LHCN-M2 (cell line): Measurements from ENCODE around the gene SCYL1. TPM values are rescaled to one million over a fixed set of nuclear protein-coding genes. Genes with fewer than 3 reads are reported as not detected.

Experiments used
- DNase-seq: peaks from one replicate; pipeline ENCODE4 v3.0.0-alpha.2; 2012; ENCODE audit warnings: low read depth
- total RNA-seq: library from RNA; depleted of rRNA; stranded (reverse); fragments of >200 nt; gene quantifications from 2 replicates; pipeline ENCODE4 v1.2.3, GENCODE V29; 2014; rRNA removed

SCYL1 gene
- total RNA-seq, 1 experiment from 2014 or later = 104 TPM

- no peak for DNase-seq
Measured at GRCh38 chr11:65581928-65582327, 57.0 kb downstream of the SCYL1 start.

DNA sequence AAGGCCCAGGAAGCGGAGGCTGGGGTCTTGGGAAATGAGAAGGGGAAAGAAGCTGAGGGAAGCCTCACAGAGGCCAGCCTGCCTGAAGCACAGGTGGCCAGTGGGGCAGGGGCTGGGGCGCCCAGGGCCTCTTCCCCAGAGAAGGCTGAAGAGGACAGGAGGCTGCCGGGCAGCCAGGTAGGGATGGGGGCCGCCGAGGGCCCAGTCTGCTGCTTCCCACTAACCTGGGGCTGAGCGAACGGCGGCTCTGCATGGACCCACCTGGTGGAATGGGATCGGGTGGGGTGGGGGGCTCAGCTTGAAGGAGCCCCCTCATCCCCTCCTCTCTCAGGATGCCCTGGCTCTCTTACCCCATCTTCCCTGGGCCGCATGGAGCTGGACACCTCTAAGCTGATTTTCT, 58.7 kb downstream of the SCYL1 start:
- DNase-seq = no peak

DNA sequence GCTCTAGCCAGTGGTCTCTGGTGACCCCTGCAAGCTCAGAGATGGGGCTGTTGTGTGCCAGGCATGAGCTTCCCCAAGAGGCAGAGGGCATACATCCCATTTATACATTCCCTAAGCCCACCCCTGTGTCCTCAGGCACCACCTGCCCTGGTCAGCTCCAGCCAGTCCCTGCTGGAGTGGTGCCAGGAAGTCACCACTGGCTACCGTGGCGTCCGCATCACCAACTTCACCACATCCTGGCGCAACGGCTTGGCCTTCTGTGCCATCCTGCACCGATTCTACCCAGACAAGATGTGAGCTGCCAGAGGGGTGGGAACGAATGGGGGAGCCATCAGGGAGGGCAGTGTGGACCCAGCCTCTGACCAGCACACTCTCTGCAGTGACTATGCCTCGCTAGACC, 59.2 kb downstream of the SCYL1 start:
- no peak for DNase-seq

- DNase-seq = no peak
Measured at GRCh38 chr11:65584723-65585171, 59.9 kb downstream of the SCYL1 start.

DNA sequence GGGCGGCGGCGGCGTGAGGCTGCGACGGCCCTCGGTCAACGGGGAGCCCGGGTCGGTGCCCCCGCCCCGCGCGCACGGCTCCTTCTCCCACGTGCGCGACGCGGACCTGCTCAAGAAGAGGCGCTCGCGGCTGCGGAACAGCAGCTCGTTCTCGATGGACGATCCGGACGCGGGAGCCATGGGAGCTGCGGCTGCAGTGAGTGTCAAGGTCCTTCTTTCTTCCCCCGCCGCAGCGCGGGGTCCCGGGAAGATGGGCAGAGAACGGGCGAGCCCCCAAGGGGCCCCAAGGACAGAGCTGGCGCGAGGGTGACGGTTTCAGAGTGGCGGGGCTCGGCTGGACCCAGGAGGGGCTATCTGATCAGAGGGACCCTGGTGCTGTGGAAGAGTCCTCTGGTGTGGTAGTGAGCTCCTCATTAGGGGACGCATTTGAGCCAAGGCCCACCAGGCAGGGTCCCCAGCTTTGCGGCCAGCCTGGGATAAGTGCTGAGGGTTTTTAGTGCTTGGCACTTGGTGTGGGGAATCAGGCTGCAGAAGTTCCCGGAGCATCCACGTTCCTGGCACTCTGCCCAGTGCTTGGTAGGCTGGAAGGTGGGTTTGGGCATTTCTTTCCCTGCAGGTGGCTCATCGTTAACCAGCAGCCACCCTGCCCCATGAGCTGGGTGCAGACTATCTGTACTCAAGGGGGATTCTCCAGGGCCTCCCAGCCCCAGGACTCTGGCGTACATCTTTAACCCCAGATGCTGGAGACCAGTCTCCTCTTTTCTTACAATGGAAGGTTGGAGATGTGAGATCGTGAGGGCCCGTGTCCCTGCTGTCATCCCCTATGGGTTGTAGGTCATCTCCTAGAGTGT, 60.7 kb downstream of the SCYL1 start:
- DNase-seq = no peak

DNA sequence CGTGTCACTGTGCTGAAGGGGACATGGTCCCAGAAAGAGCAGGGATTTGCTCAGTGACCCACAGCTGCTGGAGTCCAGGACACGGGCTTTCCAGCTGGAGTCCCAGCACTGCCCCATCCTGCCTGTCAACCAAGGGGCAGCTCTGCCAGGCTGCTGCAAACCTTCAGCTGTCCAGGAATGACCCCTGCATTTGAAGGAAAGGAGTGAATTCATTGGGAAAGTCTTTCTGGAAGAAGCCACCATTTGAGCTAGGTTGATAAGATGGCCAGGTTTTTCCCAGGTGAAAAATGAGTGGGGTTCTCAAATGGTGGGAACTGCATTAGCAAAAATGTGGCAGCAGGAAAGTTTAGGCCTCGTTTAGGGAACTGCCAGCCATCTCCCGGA, 61.4 kb downstream of the SCYL1 start:
- DNase-seq = no peak

DNA sequence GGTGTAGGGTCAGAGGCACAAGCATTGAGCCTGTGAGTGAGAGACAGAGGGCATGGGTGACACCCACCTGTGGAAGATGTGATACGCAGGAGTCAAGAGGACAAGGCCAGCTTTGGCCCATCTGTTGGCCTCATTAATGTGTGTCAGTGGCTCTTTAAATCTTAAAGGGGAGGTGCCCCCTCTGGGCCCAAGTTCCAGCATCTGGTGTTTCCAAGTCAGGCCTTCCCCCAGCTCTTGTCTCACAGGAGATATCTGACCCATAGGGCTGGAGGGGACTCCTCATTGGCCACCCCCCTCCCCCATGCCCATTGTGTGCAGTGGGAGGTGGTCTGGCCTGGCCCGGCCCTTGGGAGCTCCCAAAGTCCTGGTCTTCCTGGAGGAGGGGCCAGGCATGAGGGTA, 61.8 kb downstream of the SCYL1 start:
- DNase-seq = no peak

Other genes with a start within 250 kb of the SCYL1 start
- gene CDC42EP2, start 210.2 kb upstream of the SCYL1 start, total RNA-seq = 10.2 and 20.5 TPM in 2 replicates
- 32.1 and 41.6 TPM in 2 replicates for gene DPF2, start 191.2 kb upstream of the SCYL1 start, total RNA-seq
- gene TIGD3, start 170.3 kb upstream of the SCYL1 start, total RNA-seq = 0.26 and 0.29 TPM in 2 replicates
- 1.4 and 2.3 TPM in 2 replicates for gene SLC25A45, start 142.4 kb upstream of the SCYL1 start, total RNA-seq
- 40.7 and 58.7 TPM in 2 replicates for gene FRMD8, start 138.4 kb upstream of the SCYL1 start, total RNA-seq
- gene NEAT1, start 102.3 kb upstream of the SCYL1 start, total RNA-seq = 29.4 and 37.8 TPM in 2 replicates
- 1,575 and 2,461 TPM in 2 replicates for gene MALAT1, start 26.0 kb upstream of the SCYL1 start, total RNA-seq
- 17.1 and 27.3 TPM in 2 replicates for gene LTBP3, start 33.3 kb downstream of the SCYL1 start, total RNA-seq
- 50.4 and 57.8 TPM in 2 replicates for gene ZNRD2, start 45.4 kb downstream of the SCYL1 start, total RNA-seq
- 49.6 and 67.9 TPM in 2 replicates for gene FAM89B, start 47.5 kb downstream of the SCYL1 start, total RNA-seq
- 44.0 and 49.1 TPM in 2 replicates for gene EHBP1L1, start 51.0 kb downstream of the SCYL1 start, total RNA-seq
- 0.11 TPM in 1 of 2 replicates, not detected in the other for gene KCNK7, start 70.7 kb downstream of the SCYL1 start, total RNA-seq
- gene MAP3K11, start 89.1 kb downstream of the SCYL1 start, total RNA-seq = 33.6 and 35.3 TPM in 2 replicates
- gene PCNX3, start 90.7 kb downstream of the SCYL1 start, total RNA-seq = 31.4 and 31.7 TPM in 2 replicates
- gene SIPA1, start 113.0 kb downstream of the SCYL1 start, total RNA-seq = 26.1 and 32.3 TPM in 2 replicates
- 26.5 and 34.0 TPM in 2 replicates for gene RELA, start 137.8 kb downstream of the SCYL1 start, total RNA-seq
- gene KAT5, start 187.2 kb downstream of the SCYL1 start, total RNA-seq = 43.1 and 47.6 TPM in 2 replicates
- 76.4 and 87.5 TPM in 2 replicates for gene RNASEH2C, start 195.7 kb downstream of the SCYL1 start, total RNA-seq